Stomach smooth muscle (tissue), 2 donors: ENCODE results near the gene PPP1R17.

Source experiments
- H3K27ac ChIP-seq: one replicate; pipeline ENCODE4 v1.7.0; 2013; ENCODE audit warnings: mild to moderate bottlenecking, low read length, inconsistent platforms
- H3K27me3 ChIP-seq, 2 donors: one replicate each; pipeline ENCODE4 v1.7.0; 2013; ENCODE audit warnings: low read length in 2 of 2; ENCODE audit not compliant: insufficient read depth in 2 of 2, control insufficient read depth in 1 of 2
- H3K36me3 ChIP-seq, 2 donors: one replicate each; pipeline ENCODE4 v1.7.0; 2013; ENCODE audit warnings: low read length in 2 of 2; ENCODE audit not compliant: control insufficient read depth in 2 of 2, insufficient read depth in 2 of 2
- H3K4me1 ChIP-seq: one replicate; pipeline ENCODE4 v1.7.0; 2013; ENCODE audit warnings: low read length; ENCODE audit not compliant: control insufficient read depth, insufficient read depth
- H3K4me3 ChIP-seq, 2 donors: one replicate each; pipeline ENCODE4 v1.7.0; 2013; ENCODE audit warnings: low read length in 2 of 2
- H3K9ac ChIP-seq, 2 donors: one replicate each; pipeline ENCODE4 v1.7.0; 2013; ENCODE audit warnings: low read length in 2 of 2, mild to moderate bottlenecking in 1 of 2
- H3K9me3 ChIP-seq, 2 donors: one replicate each; pipeline ENCODE4 v1.7.0; 2013; ENCODE audit warnings: low read length in 2 of 2; ENCODE audit not compliant: control insufficient read depth in 2 of 2
- donor health status: healthy.
- donor health status: Pancreatic carcinoma.

Gene PPP1R17

GRCh38 chr7:31699050-31699449, 12.0 kb downstream of the PPP1R17 start:
- H3K4me3 ChIP-seq = no peak overlapping the region
- H3K36me3 ChIP-seq = no peaks in the 10 kb centered on the region
- no peak overlapping the region for H3K9ac ChIP-seq
- no peaks in the 10 kb centered on the region for H3K27me3 ChIP-seq
- H3K27ac ChIP-seq = no peak overlapping the region
- no peaks in the 10 kb centered on the region for H3K4me1 ChIP-seq
- no peaks in the 10 kb centered on the region for H3K9me3 ChIP-seq

- Histone ChIP-seq H3K9ac (no peak overlapping the region), H3K4me3 (no peak overlapping the region), H3K36me3 (no peaks in the 10 kb centered on the region), H3K27ac (no peak overlapping the region), H3K27me3 (no peaks in the 10 kb centered on the region), H3K9me3 (no peaks in the 10 kb centered on the region), H3K4me1 (no peaks in the 10 kb centered on the region)
These were observed 15.3 kb downstream of the PPP1R17 start for GRCh38 chr7:31702354-31702753.

- Histone ChIP-seq H3K27me3 (no peaks in the 10 kb centered on the region), H3K9me3 (no peaks in the 10 kb centered on the region), H3K4me3 (no peak overlapping the region), H3K27ac (no peak overlapping the region), H3K9ac (no peak overlapping the region), H3K36me3 (peaks cover 0 to 2% of the 10 kb centered on the region in 2 donors), H3K4me1 (no peaks in the 10 kb centered on the region)
These were observed 18.4 kb downstream of the PPP1R17 start for GRCh38 chr7:31705377-31705776.

GRCh38 chr7:31707089-31707488, 20.1 kb downstream of the PPP1R17 start:
- Histone ChIP-seq H3K9me3 (no peaks in the 10 kb centered on the region), H3K4me1 (no peaks in the 10 kb centered on the region), H3K36me3 (peaks cover 0 to 2% of the 10 kb centered on the region in 2 donors), H3K27ac (no peak overlapping the region), H3K4me3 (no peak overlapping the region), H3K27me3 (no peaks in the 10 kb centered on the region), H3K9ac (no peak overlapping the region)

- Histone ChIP-seq H3K9ac (no peak overlapping the region), H3K4me3 (no peak overlapping the region), H3K9me3 (no peaks in the 10 kb centered on the region), H3K27me3 (no peaks in the 10 kb centered on the region), H3K36me3 (peaks cover 0 to 2% of the 10 kb centered on the region in 2 donors), H3K27ac (no peak overlapping the region), H3K4me1 (no peaks in the 10 kb centered on the region)
These were observed 23.2 kb downstream of the PPP1R17 start for GRCh38 chr7:31710171-31710570.

- no peak overlapping the region for H3K4me3 ChIP-seq
- H3K9me3 ChIP-seq = no peaks in the 10 kb centered on the region
- H3K27me3 ChIP-seq = no peaks in the 10 kb centered on the region
- H3K27ac ChIP-seq = no peak overlapping the region
- no peaks in the 10 kb centered on the region for H3K36me3 ChIP-seq
- no peak overlapping the region for H3K9ac ChIP-seq
- no peaks in the 10 kb centered on the region for H3K4me1 ChIP-seq
These were observed 29.3 kb downstream of the PPP1R17 start for GRCh38 chr7:31716355-31716754.

GRCh38 chr7:31720366-31720765, 33.4 kb downstream of the PPP1R17 start:
- Histone ChIP-seq H3K36me3 (no peaks in the 10 kb centered on the region), H3K27ac (no peak overlapping the region), H3K9me3 (no peaks in the 10 kb centered on the region), H3K4me1 (no peaks in the 10 kb centered on the region), H3K27me3 (no peaks in the 10 kb centered on the region), H3K4me3 (no peak overlapping the region), H3K9ac (no peak overlapping the region)

- H3K9me3 ChIP-seq = no peaks in the 10 kb centered on the region
- no peaks in the 10 kb centered on the region for H3K4me1 ChIP-seq
- no peak overlapping the region for H3K9ac ChIP-seq
- H3K27ac ChIP-seq = no peak overlapping the region
- H3K36me3 ChIP-seq = no peaks in the 10 kb centered on the region
- H3K27me3 ChIP-seq = no peaks in the 10 kb centered on the region
- no peak overlapping the region for H3K4me3 ChIP-seq
These were observed 37.7 kb downstream of the PPP1R17 start for GRCh38 chr7:31724696-31725095.

- Histone ChIP-seq H3K27me3 (no peaks in the 10 kb centered on the region), H3K36me3 (no peaks in the 10 kb centered on the region), H3K4me1 (no peaks in the 10 kb centered on the region)
These were observed 42.3 kb downstream of the PPP1R17 start for GRCh38 chr7:31729195-31729804.

GRCh38 chr7:31734456-31734855, 47.4 kb downstream of the PPP1R17 start:
- H3K4me3 ChIP-seq = no peak overlapping the region
- H3K36me3 ChIP-seq = no peaks in the 10 kb centered on the region
- no peaks in the 10 kb centered on the region for H3K4me1 ChIP-seq
- no peaks in the 10 kb centered on the region for H3K9me3 ChIP-seq
- no peaks in the 10 kb centered on the region for H3K27me3 ChIP-seq
- no peak overlapping the region for H3K9ac ChIP-seq
- H3K27ac ChIP-seq = no peak overlapping the region

More at GRCh38 chr7:31729195-31729804, 42.3 kb downstream of the PPP1R17 start:
- Histone ChIP-seq H3K27ac (no peak overlapping the region), H3K9me3 (no peaks in the 10 kb centered on the region), H3K4me3 (no peak overlapping the region), H3K9ac (no peak overlapping the region)

GRCh38 chr7:31735991-31736982, 49.3 kb downstream of the PPP1R17 start:
- Histone ChIP-seq H3K36me3 (no peaks in the 10 kb centered on the region), H3K4me1 (no peaks in the 10 kb centered on the region), H3K9ac (no peak overlapping the region), H3K4me3 (no peak overlapping the region), H3K27me3 (no peaks in the 10 kb centered on the region), H3K9me3 (no peaks in the 10 kb centered on the region), H3K27ac (no peak overlapping the region)
